ENCODE measurements around the gene ZFP64. TPM values are rescaled to one million over a fixed set of nuclear protein-coding genes. Genes with fewer than 3 reads are reported as not detected.
"Not testable (repeated sequence)": the region's sequence is repeated elsewhere in the genome, so short reads cannot be mapped to it uniquely, and the experiment has no call there.

Gene ZFP64
- 11.5 TPM for total RNA-seq

- DNase-seq: peak; percentile 72
Measured at GRCh38 chr20:52191132-52191915, at the start of gene ZFP64. Gene ZFP64, minus strand, starts transcription at chr20:52191779. Its CDS starts 143 bp downstream, at chr20:52191636.

GRCh38 chr20:52240802-52241201, 49.2 kb upstream of the ZFP64 start:
- no peak for DNase-seq

GRCh38 chr20:52239102-52239501, 47.5 kb upstream of the ZFP64 start:
- DNase-seq: no peak

GRCh38 chr20:52236292-52236691, 44.7 kb upstream of the ZFP64 start:
- DNase-seq: no peak

DNA sequence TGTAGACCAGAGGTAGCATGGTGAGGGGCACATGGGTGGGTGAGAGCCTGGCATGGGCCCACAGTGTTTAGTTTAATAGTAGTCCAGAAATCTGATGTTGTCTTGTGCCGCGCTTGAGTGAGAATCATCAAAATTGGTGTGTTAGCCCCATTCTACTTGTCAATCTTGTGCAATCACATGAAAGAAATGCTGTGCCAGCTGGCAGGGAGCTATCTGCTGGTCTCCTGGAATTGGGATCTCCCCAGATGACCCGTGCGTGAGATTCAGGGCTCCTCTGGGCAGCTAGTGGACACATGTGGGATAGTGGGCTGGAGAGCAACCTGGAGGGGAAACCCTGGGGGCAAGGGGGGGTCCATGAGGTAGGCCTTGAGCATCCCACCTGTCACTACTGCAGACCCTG, 43.5 kb upstream of the ZFP64 start:
- no peak for DNase-seq

DNA sequence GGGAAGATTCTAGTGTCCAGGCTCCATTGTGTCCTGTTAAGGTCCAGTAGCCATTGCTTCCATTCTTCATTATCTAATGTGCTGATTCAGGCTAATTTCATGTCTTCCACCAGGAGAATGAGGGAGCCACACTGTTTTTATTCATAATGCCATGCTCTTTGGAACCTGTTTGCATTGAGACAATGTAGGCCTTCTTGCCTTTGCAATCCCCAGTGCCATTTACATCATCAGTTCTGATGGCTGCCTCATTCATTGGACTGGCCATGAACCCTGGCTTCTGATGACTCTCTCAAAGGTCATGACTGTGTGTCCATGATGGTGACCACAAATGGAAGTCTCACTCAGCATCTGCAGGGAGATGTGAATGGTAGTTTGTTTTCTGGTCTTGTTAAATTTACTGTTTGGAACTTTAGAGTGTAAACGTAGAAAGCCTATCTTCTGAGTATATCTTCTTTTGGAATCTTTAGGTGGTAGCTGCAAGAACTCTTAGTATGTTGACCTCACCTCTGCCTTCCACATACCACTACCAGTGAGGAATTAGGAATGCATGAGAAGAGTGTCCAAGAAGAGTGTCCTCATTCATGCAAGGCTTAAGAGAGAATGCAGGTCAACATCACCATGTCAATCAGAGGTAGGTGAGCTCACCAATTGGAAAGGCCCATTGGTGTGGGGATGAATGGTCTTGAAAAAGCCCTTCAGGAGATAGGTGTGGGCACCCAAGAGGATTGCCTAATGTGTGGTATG, 42.9 kb upstream of the ZFP64 start:
- no peak for DNase-seq

DNA sequence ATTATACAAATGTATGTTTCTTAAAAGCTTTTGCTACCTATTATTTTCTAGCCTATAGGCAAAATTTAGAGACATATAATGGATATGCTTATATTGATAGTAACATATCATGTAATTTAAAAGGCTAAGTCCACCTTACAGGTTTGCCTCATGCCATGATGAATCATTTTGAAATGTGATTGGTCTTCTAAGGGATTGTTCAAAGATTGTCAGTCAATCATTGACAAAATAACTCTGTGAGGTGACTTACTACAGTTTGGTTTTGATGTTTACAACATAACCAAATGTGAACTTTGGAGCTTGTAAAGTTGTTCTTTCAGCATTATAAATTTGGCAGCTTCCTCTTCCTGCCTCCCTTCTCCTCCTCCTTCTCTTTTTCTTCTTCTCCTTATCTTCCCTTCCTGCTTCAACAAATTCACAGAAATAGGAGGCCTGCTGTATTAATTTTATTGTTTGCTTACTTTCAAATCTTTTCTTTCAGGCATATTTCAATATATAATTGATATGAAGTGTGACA, 39.7 kb upstream of the ZFP64 start:
- no peak for DNase-seq

DNA sequence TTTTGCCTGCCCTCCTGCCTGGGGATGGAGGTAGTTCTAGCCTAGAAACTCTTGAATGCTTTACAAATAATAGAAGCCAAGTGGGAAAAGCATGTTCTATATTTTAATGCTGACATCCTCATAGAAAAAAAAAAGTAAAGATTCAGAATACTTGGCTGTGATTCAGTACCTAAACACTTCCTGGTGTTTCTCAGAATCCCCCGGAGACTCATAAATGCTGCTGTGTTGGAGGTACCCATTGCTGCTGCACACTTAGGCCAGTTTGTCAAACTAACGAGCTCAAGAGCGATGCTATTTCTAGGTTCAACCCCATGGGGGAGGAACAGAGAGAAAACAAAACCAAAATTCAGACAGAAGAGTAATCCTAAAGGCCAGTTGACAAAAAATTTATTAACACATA, 38.8 kb upstream of the ZFP64 start:
- DNase-seq: peak; percentile 14

DNA sequence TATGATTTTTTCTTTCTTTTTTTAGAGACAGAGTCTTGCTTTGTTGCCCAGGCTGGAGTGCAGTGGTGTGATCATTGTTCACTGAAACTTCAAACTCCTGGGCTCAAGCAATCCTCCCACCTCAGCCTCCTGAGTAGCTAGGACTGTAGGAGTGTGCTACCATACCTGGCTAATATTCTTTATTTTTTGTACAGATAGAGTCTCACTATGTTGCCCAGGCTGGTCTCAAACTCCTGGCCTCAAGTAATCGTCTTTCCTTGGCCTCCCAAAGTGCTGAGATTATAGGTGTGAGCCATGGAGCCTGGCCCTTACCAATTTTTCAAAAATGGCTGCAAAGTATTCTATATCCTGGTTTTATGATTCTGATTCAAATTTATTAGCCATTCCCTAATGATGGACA, 37.8 kb upstream of the ZFP64 start:
- not testable (repeated sequence) for DNase-seq

GRCh38 chr20:52226370-52226769, 34.8 kb upstream of the ZFP64 start:
- no peak for DNase-seq

DNA sequence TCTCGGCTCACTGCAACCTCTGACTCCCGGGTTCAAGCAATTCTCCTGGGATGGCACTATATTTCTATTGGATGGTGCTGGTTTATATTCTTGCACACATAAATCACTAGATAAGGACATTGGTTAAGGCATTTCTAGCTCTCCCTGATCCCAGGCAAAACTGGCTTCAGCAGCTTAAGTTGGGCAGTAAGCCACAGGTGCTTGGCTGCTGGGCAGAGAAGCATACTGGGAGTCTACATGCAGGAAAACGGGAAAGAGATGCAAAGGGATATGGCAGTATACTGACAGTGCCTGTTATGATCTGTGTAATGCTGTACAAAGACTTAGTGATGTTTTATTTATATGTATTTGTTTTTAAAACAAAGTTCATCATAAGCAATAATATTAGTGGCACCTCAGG, 33.3 kb upstream of the ZFP64 start:
- no peak for DNase-seq

DNA sequence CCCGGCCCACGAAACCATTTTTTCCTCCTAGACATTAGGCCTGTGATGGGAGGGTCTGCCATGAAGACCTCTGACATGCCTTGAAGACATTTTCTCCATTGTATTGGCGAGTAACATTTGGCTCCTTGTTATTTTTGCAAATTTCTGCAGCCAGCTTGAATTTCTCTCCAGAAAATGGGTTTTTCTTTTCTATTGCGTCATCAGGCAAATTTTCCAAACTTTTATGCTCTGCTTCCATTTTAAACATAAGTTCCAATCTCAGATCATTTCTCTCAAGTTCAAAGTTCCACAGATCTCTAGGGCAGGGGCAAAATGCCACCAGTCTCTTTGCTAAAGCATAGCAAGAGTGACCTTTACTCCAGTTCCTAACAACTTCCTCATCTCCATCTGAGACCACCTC, 29.8 kb upstream of the ZFP64 start:
- not testable (repeated sequence) for DNase-seq

- not testable (repeated sequence) for DNase-seq
Measured at GRCh38 chr20:52220891-52221290, 29.3 kb upstream of the ZFP64 start.

DNA sequence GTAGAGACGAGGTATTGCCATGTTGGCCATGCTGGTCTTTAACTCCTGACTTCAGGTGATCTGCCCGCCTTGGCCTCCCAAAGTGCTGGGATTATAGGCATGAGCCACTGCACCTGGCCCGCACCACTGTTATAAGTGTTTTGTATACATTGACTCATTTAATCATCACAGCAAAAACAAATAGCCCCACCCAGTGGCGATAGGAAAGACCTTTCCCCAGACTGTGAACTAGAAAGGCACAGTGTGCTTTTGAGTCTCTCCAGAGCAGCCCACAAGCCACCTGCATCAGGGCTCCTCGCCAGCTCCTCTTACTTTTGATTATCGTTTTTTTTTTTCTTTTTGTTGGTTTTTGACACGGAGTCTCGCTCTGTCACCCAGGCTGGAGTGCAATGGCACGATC, 27.9 kb upstream of the ZFP64 start:
- no peak for DNase-seq

DNA sequence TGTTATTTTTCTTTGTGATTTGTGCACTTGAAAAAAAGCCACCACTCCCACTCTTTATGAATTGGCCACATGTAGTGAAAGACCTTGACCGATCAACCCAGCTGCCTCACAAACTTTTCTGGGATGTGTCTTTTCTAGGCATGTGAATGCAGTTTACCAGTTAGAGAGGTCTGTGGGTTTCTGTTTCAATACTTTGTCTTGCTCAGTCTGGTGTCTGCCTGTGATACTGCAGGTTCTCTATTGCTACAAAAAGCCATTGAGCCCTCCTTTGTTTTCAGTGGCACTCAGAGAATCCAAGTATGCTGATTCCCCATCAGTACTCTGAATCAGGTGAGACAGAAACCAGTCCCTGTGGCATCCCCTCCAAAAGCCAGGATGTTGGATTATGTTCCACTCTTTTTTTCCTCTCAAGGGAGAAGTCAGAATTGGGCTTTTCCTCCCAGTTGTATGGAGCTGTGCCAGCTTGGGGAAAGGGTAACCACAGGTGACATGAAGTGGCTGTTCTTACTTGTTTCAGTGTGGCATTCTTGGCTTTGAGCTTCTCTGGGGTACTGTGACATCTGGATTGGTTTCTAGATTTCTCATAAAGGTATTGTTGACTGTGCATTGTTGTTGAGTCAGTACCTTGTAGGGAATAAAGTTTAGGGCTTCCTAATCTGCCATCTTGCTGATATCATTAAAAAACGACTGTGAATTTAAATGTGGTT, 26.3 kb upstream of the ZFP64 start:
- DNase-seq: no peak

DNA sequence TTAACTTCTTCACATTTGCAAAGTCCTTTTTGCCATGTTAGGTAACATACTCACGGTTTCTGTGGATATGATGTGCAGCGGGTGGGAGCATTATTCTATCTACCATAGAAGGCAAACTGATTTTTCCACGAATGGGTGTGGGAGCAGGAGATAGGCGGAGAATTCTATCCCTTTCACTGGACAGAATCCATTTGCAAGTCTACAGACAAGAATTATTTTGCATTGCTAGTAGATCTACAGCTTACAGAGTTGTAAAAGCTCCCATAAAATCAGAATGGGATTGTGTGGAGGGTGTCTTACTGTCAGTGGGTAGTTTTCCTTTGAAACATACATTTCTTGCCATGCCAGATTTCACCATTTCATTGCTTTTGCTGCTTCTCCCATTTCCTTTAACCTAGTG, 22.4 kb upstream of the ZFP64 start:
- no peak for DNase-seq

- DNase-seq: no peak
Measured at GRCh38 chr20:52212943-52213342, 21.4 kb upstream of the ZFP64 start.

GRCh38 chr20:52210037-52210990, 18.7 kb upstream of the ZFP64 start:
- DNase-seq: no peak

DNA sequence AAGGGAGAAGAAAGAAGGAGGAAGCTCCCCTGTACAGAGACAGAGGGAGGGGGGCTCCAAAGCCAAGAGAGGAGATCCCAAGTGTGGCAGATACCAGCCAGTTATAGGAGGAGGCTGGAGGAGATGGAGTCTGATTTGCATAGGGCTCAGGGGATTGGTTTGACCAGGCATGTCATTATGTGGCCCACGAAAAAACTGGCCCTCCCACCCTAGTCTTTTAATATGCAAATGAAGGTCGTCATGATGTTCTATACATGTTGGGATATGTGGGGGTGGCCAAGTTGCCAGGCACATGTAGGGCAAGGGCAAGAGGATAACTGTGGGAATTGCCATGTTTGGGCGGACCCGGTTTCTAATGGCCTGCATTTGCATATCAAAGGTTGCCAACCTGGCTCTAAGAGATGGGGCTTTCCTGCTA, 17.6 kb upstream of the ZFP64 start:
- no peak for DNase-seq

DNA sequence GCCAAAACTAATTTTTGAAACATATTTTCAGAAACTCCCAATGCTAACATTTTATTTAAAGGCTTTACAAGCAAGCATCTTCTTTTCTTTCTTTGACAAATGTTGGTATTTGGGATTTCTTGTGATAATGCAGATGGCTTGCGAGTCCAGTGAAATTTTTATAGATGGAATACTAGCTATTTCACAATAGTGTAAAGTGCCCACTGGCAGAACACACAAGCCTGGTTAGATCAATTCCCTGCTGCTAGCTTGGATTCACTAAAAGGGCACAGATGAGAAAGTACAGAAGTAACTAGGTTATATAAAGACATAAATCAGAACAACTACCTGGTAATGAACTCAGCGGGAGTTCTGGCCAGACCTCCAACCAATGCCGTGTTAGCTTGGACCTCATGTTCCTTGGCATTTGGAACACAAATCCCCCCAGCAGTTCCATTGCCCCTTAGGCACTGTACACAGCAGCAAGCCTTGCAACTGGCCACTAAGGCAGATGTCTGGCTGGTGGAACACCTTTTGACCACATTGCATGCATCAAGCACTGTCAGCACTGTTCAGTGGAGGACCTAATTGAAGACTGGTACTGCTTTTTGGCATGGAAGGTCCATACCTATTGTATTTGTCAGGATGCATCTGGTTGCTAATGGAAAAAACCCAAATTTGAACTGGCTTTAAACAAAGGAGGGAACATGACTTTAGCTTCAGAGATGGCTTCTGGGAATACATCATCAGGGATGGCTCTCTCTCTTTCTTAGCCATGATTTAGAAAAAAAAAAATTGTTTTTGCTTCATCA, 15.6 kb upstream of the ZFP64 start:
- DNase-seq: no peak

- no peak for DNase-seq
Measured at GRCh38 chr20:52204136-52204535, 12.6 kb upstream of the ZFP64 start.

Data from skin of body (tissue), 2 donors.